HG03025 (cell line): ENCODE results near the gene LBX1.

Experiments used
- ATAC-seq: cut with Tn5 transposase; IDR thresholded peaks from one replicate; pipeline ENCODE4 v1.9.1; 2021; ENCODE audit warnings: mild to moderate bottlenecking, moderate library complexity; ENCODE audit not compliant: unreplicated experiment, low FRiP score

LBX1 gene

DNA sequence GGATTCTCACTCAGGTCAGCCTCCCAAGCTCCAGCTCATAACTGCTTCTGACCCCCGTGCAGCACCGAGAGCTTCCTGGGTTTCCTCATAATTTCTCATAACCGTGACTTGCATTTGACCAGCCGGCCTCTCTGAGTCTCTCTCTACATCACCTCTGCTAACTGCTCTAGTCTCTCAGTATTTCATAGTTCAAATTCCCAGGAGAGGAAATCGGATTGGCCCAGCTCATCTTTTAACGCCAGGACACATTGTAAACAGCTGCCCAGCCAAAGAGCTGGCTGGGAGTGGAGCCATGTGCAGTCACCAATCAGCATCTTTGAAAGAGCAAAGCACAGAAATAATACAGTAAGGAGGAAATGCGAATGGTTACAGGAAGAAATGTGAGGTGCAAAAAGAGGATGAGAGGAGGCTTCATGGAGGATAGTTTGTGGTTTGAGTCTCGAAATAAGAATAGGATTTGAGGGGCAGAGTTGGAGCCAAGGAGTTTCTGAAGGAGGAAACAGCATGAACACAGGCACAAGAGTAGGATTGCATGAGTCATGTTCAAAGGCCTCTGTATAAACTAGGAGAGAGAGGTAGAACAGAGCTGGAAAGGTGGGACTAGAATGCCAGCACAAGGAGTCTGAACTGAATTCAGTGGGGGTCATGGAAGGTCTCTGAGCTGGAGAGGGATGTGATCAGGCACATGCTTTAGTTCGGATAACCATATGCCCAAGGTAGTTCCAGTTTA, 15.2 kb upstream of the LBX1 start:
- ATAC-seq, result no peak

DNA sequence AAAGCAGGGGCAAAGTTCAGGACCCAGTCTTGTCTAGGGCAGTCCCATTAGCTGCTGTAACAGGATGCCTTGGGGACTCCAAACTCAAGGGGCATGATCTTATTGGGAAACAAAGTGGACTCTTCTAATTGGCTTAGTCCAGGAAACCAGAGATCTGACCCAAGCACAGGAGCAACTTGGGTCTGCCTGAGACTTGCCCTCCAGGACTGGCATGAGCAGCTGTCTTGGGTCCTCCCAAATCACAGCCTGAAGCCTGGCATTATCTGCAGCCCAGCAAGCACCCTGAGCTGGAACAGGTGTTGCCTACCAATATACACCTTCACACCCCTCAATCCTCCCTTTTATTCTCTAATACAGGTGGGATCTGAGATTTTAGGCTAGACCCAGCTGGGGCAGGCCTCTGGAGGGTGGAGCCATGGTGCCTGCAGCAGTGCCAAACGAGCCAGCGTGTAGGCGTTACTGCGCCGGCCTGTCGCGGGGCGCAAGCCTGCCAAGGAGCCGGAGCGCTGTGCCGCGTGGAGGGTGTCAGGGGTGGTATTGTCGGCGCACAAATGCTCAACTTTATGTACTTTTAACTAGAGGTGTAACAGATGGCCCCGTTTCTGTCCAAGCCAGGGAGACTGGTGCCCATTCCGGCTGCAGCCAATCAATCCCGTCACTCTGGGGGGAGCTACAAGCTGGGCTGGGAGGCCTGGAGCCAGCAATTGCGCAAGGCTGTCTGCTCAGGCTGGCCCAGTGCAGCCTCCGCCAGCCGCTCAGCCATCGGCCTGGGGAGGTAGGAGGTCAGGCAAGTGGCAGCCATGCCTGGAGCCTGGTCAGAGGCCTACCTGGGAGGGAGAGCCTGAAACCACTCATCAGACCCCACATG, 12.8 kb upstream of the LBX1 start:
- no peak for ATAC-seq

DNA sequence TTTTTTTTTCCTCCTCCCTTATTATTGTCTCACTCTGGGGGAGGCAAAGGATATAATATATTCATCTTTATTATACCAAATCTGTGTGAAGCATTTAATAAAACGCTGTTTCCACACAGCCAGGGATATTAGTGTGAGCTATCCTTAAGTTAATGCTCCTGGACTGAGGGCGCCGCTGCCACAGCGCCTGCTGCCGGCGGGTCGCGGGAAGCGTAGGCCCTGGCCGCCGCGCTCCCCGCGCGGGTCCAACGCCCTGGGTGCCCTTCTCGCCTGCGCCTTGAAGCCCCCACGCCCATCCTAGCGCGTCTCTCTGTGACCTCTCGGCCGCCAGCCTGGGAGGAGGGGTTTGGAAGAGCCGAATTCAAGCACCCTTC, 9.5 kb upstream of the LBX1 start:
- no peak for ATAC-seq

DNA sequence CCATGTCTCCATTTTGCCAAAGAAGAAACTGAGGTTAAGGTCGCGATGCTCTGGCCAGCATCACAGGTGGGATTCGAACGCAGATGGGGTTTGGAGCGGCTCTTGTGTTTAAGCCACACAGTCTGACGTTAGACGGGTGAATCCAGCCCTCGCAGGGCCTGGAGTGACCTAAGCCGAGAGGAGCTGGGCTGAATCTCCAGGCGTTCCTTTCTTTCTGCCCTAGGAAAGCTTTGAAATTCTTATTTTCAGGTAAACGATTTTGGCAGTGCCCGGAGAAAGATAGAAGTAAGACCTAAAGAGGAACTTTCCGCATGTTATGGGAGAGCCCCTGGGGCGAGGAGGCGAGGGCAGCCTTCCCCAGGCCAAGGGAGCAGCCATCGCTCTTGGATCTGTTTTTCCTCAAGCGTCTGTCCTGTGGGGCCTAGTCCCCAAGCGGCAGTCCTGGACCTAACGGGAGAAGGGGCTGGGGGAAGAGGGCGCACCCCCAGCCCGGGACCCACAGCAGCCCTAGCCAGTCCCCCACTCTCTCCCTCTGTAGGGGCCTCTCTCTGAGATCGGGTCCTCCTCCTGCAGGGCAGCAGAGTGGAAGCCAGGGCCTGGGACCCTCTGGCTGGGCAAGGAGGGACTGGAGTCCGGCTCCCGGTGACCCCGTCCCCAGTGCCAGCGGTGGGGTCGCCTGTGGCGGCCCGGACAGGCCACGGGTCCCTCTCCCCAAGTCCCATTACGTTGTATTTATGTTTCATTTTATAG, 8.9 kb upstream of the LBX1 start:
- no peak for ATAC-seq

DNA sequence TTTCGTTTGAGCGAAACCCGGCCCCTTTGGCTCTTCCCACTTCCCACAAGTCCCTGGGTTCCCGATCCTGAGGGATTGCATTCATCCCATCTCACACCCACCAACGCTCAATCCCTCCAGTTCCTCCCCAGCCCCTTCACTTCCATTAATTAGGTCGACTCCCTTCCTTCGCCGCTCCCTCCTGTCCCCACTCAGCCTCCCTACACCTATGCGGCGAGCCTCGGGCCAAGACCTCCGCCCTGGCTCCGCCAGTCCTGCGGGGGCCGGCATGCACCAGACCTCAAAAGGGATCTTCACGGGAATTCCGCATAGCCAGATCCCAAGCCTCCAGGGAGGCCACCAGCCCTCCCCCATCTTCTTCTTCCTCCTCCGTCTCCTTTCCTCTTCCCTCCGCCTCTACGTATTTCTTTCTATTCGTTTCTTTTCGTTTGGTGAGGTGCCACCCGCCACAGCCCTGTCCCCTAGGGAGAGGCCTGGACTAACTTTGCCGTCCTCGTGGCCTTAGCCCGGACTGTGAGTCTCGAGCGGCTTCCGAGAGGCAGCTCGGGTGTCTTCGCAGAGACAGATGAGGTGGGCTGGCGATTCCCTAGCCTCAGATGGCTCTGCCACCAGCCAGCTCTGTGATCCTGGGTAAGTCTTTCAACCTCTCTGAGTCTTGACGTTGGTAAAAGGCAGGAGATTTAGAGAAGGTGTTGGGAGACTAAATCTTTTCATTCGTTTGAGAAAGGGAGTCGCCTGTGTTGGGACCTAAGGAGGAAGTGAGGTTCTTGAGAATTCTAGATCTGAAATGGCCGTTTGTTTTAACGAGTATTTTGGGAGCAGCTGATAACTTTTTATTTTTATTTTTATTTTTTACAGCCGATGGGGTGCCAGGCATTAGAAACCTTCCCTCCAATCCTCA, 8.1 kb upstream of the LBX1 start:
- no peak for ATAC-seq

DNA sequence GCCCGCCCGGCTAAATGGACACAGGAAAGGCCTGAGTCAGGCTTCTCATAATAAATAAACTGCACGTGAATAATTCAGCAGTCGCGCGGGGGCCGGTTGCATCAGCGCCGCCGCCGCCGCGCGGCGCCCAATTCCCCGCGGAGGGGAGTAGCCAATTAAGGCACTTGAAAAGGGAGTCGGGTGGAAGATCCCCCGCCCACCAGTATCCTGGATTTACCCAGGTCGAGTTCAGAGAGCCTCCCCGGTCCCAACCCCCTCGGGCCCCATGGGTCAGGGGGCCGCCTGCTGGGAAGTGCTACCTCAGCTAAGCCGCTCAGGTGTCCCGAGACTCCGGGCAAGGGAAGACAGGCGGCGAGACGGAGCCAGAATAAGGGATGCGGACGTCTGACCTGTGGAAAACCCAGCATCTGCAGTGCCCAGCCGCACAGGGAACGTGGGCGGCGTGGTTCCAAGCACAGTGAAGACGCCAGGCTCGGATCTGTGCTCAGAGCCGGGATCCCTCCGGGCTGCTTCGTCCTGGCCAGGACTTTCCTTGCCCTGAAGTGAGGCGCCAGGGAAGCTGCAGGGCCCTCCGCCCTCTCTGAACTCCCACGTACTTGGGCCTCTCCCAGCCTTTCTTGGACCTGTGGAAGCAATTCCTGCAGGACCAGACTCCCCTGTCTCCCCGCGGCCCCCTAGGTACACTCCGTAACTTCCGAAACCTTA, 7.3 kb upstream of the LBX1 start:
- ATAC-seq, result no peak

DNA sequence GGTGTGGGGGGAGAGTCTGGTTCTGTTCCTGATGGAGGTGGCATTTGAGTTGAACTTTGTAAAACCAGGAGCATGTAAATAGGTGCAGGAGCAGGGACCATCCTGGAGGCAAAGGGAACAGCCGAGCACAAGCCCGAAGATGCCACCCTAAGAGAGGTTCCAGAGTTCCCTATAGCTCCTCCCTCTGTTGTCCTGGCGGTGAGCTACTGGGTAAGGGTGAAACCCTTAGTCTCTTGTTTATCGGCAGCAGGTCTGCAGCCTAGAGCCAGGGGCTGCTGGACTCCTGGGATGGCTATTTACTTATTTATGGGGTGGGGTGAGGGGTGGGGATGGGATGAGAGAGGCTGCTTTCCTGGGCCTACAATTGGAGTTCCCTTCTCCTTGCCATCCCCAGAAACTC, 6.5 kb upstream of the LBX1 start:
- ATAC-seq, result no peak

DNA sequence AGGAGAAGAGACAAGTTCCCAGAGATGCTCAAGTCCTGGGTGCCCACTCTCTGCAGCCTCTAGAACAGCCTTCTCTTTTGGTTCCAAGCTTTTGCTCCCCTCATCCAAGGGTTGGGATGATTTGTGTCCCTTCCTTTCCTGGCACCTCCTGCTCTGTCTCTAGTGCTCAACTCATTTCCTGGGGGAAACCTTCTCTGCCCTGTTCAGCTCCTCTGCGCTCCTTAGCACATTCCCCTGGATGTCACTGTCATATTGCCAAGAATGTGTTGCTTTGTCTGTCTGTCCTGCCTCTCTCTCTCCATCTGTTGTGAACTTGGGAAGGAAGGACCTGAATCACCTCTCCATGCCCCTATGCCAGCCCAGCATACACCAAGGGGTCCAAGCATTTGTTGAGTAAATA, 5.1 kb upstream of the LBX1 start:
- ATAC-seq, result no peak

DNA sequence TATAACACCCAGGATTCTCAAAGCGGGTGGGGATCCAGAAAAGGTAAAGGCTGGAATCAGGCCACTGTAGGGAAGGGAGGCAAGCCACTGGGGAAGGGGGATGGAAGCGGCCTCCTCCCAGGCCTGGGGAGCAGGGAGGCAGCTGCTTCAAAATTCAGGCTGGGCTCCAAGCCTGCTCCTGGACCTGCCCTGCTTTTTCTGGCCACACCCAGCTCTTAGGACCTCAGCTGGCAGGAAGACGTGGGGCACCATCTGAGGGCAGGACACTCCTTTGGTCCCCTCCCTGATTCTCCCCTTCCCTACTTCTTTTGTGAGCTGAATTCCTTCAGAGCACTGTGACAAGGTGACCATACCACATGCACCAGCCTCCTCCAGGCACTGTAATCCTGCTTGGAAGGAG, 4.6 kb upstream of the LBX1 start:
- no peak for ATAC-seq

DNA sequence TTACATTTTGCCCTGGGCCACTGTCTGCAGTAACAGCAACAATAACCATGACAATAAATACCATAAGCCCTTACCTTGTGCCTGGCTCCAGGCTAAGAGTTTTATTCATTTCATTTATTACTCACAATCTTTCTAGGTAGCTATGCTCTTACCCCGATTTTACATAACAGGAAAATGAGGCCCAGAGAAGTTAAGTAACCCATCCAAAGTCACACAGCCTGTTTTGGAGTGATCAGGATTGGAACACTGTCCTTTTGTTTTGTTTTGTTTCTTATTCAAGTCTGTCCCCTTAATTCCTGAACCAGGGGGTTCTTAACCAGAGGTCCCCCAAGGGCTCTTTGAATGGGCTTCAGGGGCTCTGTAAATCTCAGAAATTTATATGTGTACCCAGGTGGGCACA, 4.2 kb upstream of the LBX1 start:
- ATAC-seq, result no peak

DNA sequence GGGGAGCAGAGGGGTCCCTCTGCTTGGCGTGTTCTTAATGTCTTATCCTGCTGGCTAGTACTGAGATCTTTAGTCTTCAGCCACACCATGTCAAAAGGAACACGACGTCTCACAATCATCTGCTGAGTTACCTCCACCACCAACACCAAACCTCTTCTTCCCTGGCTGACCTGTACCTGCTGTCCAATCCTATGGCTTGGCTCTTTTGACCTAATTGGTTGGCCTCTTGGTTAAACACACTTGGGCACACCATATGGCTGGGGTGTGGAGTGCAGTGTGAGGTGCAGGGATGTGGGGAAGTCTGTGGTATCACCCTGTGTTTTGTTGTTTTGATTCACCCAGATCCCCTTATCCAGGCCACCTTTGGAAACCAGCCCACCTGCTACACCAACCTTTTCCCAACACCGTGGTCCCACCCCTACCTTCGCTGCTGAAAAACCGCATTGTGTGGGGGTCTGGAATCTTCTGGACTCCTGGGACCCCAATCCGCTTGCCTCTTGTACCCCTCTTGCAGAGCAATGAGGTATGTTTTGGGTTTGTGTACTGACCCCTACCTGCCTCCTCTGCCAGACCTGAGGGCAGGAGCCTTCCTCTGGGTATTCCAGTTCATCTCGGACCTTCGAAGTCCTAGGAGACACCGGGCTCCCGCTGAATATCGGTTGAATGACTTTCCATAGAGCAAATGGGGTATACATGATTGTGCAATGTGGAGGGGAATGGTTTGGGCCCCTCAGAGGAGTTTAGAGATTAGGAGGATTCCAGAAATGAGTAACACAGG, 2.8 kb upstream of the LBX1 start:
- ATAC-seq, result no peak

DNA sequence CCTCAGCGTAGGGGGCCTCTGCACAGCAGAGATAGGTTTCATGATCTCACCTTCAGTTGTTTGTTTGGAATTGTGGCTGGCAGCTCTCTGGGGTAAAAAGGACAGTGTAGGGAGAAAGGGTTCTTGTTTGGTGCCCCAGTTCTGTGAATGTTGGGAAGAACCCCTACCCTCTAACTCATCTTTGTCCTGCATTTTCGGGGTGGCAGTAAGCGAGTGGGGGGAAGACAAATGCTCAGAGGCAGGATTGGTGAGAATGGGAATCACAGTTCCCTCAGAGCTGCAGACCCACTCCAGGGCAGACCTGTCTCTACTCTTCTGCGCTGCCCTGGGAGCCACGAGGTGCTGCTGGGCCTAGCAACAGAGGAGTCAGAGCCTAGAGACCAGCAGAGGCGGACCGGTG, 1.8 kb upstream of the LBX1 start:
- ATAC-seq, result no peak

DNA sequence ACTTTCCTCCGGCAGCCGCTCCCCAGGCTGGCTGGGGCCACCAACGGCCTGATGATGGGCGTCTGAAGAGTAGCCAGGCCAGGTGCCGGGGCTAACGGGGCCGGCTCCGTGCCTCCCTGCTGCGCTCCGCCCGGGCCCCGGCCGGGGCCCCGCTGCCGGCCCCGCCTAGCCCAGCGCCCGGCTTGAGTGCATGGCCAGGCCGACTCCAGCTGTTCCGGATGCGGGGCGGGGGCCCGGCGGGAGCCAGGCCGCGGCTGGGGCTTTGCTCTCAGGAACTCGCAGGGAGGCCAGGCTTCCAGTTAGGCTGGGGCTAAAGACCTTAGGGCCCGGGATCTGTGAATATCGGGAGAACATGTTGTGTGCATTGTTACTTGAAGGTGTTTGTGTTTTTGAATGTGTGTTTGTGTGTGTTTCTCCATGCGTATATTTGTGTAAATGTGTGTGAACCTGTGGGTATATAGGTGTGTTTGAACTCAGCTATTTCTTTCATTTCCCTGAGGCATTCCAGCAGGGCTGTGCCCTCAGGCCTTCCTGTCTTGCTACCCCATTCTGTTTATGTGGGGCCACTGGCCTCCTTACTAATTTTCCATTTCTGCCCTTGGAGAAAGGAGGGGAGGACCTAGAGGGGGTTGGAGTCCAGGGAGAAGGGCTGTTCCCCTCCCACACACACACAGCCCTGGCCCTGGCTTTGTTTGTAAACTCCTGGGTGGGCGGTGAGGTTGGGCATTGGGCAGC, 1.1 kb upstream of the LBX1 start:
- ATAC-seq, result no peak

DNA sequence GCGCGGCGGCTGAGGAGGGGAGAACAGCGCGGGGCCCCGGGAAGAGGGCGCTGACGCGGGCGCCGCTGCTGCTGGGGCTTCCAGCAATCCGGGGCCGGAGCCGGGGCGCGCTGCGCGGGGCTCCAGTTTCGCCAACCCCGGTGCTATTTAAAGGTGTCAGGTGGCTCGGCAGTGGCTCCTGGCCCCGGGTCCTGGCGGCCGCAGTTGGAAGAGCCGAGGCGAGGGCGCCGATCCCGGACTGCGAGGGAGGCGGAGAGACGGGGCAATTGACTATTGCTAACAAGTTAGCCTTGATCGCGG, 347 bp downstream of the LBX1 start:
- ATAC-seq, result no peak

DNA sequence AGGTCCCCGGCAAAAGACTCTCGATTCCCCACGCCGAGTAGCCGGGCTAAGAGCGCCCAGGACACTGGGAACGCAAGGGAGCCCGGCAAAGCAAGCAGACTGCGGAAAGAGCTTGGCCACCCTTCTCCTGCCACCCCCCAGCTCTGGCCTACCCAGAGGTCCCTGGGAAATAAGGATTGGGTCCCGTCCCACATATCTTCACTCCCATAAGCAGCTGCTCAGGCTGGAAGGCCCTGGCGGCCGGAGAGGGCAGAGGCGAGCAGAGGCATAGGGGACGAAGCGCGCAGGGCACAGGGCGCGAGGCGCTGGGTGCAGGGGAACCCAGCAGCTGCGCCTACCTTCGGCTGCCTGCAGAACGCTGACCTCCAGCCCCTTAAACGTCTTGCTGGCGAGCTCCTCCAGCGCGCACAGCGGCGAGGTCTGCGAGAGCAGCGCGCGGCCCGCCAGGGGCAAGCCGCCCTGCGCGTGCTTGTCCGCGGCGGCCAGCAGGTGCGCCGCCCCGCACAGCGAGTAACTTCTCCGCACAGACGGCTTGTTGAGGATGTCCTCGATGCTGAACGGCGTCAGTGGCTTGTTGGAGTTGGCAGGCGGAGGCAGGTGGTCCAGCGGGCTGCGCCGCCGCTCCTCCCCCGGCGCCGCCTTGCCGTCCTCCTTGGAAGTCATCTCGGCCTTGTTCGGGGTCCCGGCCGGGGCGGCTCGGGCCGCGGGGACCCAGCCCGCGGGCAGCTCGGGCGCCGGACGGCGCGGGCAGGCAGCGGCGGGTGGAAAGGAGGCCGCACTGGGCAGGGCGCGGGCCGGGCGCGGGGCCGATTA, 904 bp downstream of the LBX1 start:
- no peak for ATAC-seq

DNA sequence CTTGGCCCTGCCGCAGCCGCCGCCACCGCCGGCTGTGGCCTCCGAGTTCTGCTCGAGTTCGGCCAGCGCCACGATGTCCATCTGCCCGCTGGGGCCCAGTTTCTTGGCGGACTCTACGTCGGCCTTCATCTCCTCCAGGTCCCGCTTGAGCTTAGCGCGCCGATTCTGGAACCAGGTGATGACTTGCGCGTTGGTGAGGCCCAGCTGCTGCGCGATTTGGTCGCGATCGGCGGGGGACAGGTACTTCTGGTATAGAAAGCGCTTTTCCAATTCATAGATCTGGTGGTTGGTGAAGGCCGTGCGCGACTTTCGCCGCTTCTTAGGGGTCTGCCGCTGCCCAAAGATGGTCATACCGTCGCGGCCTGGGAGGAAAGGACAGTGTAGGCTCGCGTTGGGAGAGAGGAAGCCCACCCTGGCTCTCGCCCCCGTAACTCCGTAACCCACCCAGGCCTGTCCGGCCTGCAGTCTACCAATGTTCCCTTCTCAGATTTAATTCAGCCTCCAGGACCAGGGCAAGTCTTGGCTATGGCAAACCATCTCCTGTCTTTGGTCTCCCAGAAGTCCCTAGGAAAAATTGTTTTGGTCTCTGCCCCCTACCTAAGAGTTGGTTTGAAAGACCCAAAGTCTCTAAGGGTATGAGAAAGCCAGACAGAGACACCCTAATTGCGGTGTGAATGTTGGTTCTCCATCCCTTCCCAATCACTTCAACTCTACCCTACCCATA, 1.7 kb downstream of the LBX1 start:
- no peak for ATAC-seq
